Panc1 (cell line): ENCODE data around the gene ADARB2. TPM values are rescaled to one million over a fixed set of nuclear protein-coding genes. Genes with fewer than 3 reads are reported as not detected.

Experiments used
- ATAC-seq: fragments of 200-7000 bp; cut with Tn5 transposase; 2 replicates; pipeline ENCODE4 v1.9.1; 2020; ENCODE audit warnings: mild to moderate bottlenecking, moderate library complexity
- BruUV-seq: library from RNA; stranded (reverse); fragments of 400-500 nt; replicated peaks from 2 replicates; lab custom pipeline; 2021; lab: Mats Ljungman, UMichigan
- CTCF ChIA-PET: fragments of 300-600 bp; sonication (Branson Sonifier 250); formaldehyde crosslinking; loops from one replicate; lab custom pipeline; 2022; ENCODE audit warnings: antibody characterized with exemption; lab: Charles Lee
- POLR2A ChIA-PET: fragments of 300-600 bp; sonication (Branson Sonifier 250); formaldehyde crosslinking; loops from one replicate; lab custom pipeline; 2022; ENCODE audit warnings: antibody characterized with exemption; lab: Charles Lee
- DNase-seq: peaks from one replicate; pipeline ENCODE4 v3.0.0-alpha.2; 2010; ENCODE audit warnings: low read depth, low spot score
- H3K27ac ChIP-seq: 2 replicates; pipeline ENCODE4 v1.5.1; 2011; ENCODE audit warnings: mild to moderate bottlenecking, low read length, inconsistent platforms
- H3K27me3 ChIP-seq: fragments of 200-500 bp; sonication (Bioruptor generic); 2 replicates; pipeline ENCODE4 v1.6.0; 2014; ENCODE audit warnings: low read length, inconsistent platforms; ENCODE audit not compliant: control insufficient read depth, insufficient read depth
- H3K36me3 ChIP-seq: fragments of 200-500 bp; sonication (Bioruptor generic); 2 replicates; pipeline ENCODE4 v1.5.1; 2014; ENCODE audit warnings: inconsistent platforms, mild to moderate bottlenecking, low read length, moderate library complexity; ENCODE audit not compliant: control insufficient read depth, insufficient read depth
- H3K4me1 ChIP-seq: 2 replicates; pipeline ENCODE4 v1.5.1; 2011; ENCODE audit warnings: inconsistent platforms, mild to moderate bottlenecking, low read length, moderate library complexity; ENCODE audit not compliant: control insufficient read depth, insufficient read depth
- H3K4me3 ChIP-seq, 2 experiments: 2 replicates each; pipeline ENCODE4 v1.5.1; 2011 to 2012; ENCODE audit warnings: low read depth in 2 of 2, low read length in 2 of 2, mild to moderate bottlenecking in 2 of 2, inconsistent platforms in 1 of 2, moderate library complexity in 1 of 2
- H3K9me3 ChIP-seq: fragments of 200-500 bp; sonication (Bioruptor generic); 2 replicates; pipeline ENCODE4 v1.5.1; 2014; ENCODE audit warnings: low read depth, mild to moderate bottlenecking, inconsistent platforms, low read length, moderate library complexity; ENCODE audit not compliant: control insufficient read depth, insufficient read depth
- POLR2AphosphoS5 ChIP-seq: IDR thresholded peaks from 2 replicates; pipeline ENCODE4 v1.6.1; 2012; ENCODE audit warnings: mild to moderate bottlenecking, low read depth, low read length, moderate library complexity
- SIN3A ChIP-seq: IDR thresholded peaks from 2 replicates; pipeline ENCODE4 v1.6.1; 2012; ENCODE audit warnings: low read depth, mild to moderate bottlenecking, low read length, moderate library complexity, borderline replicate concordance; ENCODE audit not compliant: insufficient read depth
- TCF7L2 ChIP-seq: IDR thresholded peaks from 2 replicates; pipeline ENCODE4 v1.6.1; 2011; ENCODE audit warnings: mild to moderate bottlenecking, low read depth, low read length, inconsistent platforms
- in situ Hi-C: cut with HindIII; loops from 2 replicates; pipeline ENCODE4 v1.10.0; 2016; ENCODE audit warnings: low sequenced_read_pairs, low pct_unique_long_range_greater_than_20kb
- intact Hi-C: fragments of 100-400 bp; cut with micrococcal nuclease; formaldehyde crosslinking; loops from one replicate; pipeline ENCODE4 v1.10.0; 2022; ENCODE audit not compliant: unreplicated experiment
- total RNA-seq: library from RNA; stranded (reverse); gene quantifications from one replicate; pipeline ENCODE4 v1.2.1, GENCODE V29; 2021; ENCODE audit not compliant: unreplicated experiment
- TF ChIP-seq, protein P1 (sequence below), 2 experiments: IDR thresholded peaks; 2 replicates each; pipeline ENCODE4 v1.6.1; 2011 to 2012; ENCODE audit warnings: low read depth in 2 of 2, control low read depth in 1 of 2, low read length in 1 of 2, mild to moderate bottlenecking in 1 of 2, moderate library complexity in 1 of 2; ENCODE audit not compliant: insufficient read depth in 1 of 2
- TF ChIP-seq, protein P2 (sequence below): fragments of 450-650 bp; IDR thresholded peaks from 2 replicates; pipeline ENCODE4 v1.5.1; 2017; ENCODE audit warnings: mild to moderate bottlenecking

Gene ADARB2
- total RNA-seq, 1 experiment from 2014 or later = 0.31 TPM

DNA sequence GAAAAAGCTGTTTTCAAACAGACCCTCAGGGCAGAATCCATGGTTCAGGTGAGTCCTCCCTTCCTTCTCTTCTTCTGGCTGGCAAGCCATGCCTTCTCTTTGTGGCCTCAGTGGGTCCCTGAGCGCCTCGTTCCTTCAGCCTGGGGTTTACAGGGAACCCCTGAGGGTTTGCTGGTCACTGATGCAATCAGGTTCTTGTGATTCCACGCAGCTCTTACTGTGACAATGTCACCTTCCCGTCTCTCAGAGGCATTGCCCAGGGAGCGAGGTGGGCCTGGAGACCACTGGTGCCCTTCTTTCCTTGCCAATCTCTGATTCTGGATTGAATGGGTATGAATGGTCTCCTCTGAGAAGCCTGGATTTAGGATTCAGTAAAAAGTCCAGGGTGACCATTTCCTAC lies 132.2 kb downstream of the ADARB2 start:
- ATAC-seq = no peak
- TF ChIP-seq SIN3A (no peak), TCF7L2 (no peak), POLR2AphosphoS5 (no peak)
- TF ChIP-seq, protein P1, sequence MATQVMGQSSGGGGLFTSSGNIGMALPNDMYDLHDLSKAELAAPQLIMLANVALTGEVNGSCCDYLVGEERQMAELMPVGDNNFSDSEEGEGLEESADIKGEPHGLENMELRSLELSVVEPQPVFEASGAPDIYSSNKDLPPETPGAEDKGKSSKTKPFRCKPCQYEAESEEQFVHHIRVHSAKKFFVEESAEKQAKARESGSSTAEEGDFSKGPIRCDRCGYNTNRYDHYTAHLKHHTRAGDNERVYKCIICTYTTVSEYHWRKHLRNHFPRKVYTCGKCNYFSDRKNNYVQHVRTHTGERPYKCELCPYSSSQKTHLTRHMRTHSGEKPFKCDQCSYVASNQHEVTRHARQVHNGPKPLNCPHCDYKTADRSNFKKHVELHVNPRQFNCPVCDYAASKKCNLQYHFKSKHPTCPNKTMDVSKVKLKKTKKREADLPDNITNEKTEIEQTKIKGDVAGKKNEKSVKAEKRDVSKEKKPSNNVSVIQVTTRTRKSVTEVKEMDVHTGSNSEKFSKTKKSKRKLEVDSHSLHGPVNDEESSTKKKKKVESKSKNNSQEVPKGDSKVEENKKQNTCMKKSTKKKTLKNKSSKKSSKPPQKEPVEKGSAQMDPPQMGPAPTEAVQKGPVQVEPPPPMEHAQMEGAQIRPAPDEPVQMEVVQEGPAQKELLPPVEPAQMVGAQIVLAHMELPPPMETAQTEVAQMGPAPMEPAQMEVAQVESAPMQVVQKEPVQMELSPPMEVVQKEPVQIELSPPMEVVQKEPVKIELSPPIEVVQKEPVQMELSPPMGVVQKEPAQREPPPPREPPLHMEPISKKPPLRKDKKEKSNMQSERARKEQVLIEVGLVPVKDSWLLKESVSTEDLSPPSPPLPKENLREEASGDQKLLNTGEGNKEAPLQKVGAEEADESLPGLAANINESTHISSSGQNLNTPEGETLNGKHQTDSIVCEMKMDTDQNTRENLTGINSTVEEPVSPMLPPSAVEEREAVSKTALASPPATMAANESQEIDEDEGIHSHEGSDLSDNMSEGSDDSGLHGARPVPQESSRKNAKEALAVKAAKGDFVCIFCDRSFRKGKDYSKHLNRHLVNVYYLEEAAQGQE (IDR thresholded peaks at IDR 0.05; ENCODE audit: insufficient read depth in 1 of 2, low read depth in 2 of 2, low read length in 1 of 2) = no peak
- TF ChIP-seq, protein P2, sequence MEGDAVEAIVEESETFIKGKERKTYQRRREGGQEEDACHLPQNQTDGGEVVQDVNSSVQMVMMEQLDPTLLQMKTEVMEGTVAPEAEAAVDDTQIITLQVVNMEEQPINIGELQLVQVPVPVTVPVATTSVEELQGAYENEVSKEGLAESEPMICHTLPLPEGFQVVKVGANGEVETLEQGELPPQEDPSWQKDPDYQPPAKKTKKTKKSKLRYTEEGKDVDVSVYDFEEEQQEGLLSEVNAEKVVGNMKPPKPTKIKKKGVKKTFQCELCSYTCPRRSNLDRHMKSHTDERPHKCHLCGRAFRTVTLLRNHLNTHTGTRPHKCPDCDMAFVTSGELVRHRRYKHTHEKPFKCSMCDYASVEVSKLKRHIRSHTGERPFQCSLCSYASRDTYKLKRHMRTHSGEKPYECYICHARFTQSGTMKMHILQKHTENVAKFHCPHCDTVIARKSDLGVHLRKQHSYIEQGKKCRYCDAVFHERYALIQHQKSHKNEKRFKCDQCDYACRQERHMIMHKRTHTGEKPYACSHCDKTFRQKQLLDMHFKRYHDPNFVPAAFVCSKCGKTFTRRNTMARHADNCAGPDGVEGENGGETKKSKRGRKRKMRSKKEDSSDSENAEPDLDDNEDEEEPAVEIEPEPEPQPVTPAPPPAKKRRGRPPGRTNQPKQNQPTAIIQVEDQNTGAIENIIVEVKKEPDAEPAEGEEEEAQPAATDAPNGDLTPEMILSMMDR = no peak
- in situ Hi-C loops (no loop called here), intact Hi-C loops (no loop called here)
- no TSS peak for BruUV-seq
- no peaks in the 10 kb centered on the region for H3K4me1 ChIP-seq
- no peak for DNase-seq
- ChIA-PET POLR2A (no interaction called here), CTCF (no interaction called here)
- peaks cover 4% of the 10 kb centered on the region; the same call in 1 of the 2 replicates for H3K27me3 ChIP-seq
- no peak overlapping the region for H3K27ac ChIP-seq
- H3K36me3 ChIP-seq = no peaks in the 10 kb centered on the region
- no peaks in the 10 kb centered on the region for H3K9me3 ChIP-seq
- H3K4me3 ChIP-seq = no peak overlapping the region

DNA sequence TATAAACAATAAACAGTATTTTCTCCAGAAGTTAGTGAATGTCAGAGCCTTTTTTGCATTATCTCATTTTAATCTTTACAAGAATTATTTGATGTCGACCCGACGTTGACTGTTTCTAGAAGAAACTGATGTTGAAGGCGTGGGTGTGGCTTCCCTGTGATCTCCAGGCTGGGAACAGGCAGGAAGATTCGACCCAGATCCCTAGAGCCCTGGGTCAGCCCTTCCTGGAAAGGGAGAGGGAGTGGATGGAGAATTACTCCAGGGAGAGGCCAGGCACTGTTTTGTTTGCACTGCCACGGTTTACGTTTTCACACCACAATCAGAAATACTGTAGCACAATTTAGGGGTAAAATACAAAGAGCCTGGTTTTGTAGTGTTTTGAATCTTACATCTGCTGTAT lies 133.1 kb downstream of the ADARB2 start:
- ChIA-PET POLR2A (no interaction called here), CTCF (no interaction called here)
- no peak overlapping the region for H3K27ac ChIP-seq
- H3K4me1 ChIP-seq = no peaks in the 10 kb centered on the region
- TF ChIP-seq POLR2AphosphoS5 (no peak), TCF7L2 (no peak), SIN3A (no peak)
- TF ChIP-seq, protein P2 = no peak
- TF ChIP-seq, protein P1 (IDR thresholded peaks at IDR 0.05; ENCODE audit: insufficient read depth in 1 of 2, low read depth in 2 of 2, low read length in 1 of 2) = no peak
- H3K9me3 ChIP-seq = no peaks in the 10 kb centered on the region
- in situ Hi-C loops (no loop called here), intact Hi-C loops (no loop called here)
- no peaks in the 10 kb centered on the region for H3K36me3 ChIP-seq
- ATAC-seq (no peak), DNase-seq (no peak)
- H3K4me3 ChIP-seq = no peak overlapping the region
- no TSS peak for BruUV-seq
- peaks cover 4% of the 10 kb centered on the region; the same call in 1 of the 2 replicates for H3K27me3 ChIP-seq
